H54 (cell line): ENCODE data around the gene HES2.
"Not testable (repeated sequence)": the region's sequence is repeated elsewhere in the genome, so short reads cannot be mapped to it uniquely, and the experiment has no call there.

ENCODE experiments used
- DNase-seq: peaks from one replicate; pipeline ENCODE4 v3.0.0; 2011; ENCODE audit warnings: low spot score, mixed read lengths; ENCODE audit not compliant: insufficient read length
- FAIRE-seq: peaks from 3 replicates; lab custom pipeline; 2011; peaks lifted over from hg19 to GRCh38; lab: Jason Lieb, UNC
- POLR2A ChIP-seq: IDR thresholded peaks from 2 replicates; pipeline ENCODE4 v1.6.1; 2011; ENCODE audit warnings: low read depth, mild to moderate bottlenecking, low read length

Gene HES2

DNA sequence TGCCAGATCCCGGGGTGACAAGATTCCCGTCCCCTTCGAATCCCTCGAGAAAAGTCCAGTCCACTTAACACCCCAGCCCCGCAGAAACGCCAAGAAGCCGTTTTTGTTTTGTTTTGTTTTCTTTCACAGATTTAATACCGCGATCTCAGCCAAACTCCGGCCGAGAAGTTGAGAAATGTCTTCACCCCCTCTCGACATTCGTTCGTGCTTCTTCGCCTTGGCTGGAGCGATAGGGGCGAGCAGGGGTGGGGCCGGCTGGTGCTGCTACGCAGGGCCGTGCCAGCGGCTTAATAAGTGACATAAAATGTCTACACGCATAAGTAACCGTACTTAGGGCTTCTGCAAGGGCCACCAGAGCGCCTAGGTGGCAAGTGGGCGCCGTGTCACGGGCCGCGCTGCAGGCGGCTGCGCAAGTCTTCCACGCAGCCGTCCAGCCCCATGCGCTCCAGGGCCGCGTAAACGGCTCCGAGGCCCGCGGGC is 41.4 kb upstream of the HES2 start:
- DNase-seq, result no peak
- FAIRE-seq, result no peak
- no peak for TF ChIP-seq POLR2A

DNA sequence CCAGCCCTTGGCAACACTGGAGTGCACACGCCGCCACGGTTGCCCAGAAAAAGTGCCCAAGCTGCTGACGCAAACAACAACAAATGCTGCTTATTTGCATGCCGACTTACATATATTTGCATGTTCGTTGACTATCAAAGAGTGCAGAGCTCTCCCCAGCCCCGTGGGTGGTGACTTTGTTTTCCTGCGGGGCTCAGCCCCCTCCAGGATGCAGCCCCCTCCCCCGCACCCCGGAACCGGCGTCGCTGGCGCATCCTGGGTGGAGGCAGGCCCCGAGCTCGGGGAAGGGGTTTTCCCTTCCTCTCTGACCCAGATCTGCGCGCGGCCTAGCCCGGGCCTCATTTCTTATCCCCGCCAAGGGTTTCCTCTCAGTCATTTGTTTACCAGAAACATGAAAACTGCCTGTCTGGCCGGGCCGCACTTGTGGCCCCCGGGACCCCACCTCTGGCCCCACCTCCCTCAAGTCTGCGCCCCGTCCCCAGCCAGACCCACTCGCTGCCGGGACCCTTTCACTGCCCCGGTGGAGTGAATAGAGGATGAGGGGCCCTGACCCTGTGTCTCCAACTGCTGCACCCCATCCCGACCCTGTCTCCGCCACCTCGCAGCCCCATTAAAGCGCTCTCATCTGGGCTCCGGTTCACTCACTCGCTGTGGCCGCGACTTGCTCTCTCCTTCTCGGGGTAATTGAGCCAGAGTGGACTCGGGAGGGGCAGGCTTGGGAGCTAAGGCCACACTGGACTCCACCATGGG is 40.8 kb upstream of the HES2 start:
- TF ChIP-seq POLR2A, result no peak
- no peak for DNase-seq
- FAIRE-seq, result no peak

DNA sequence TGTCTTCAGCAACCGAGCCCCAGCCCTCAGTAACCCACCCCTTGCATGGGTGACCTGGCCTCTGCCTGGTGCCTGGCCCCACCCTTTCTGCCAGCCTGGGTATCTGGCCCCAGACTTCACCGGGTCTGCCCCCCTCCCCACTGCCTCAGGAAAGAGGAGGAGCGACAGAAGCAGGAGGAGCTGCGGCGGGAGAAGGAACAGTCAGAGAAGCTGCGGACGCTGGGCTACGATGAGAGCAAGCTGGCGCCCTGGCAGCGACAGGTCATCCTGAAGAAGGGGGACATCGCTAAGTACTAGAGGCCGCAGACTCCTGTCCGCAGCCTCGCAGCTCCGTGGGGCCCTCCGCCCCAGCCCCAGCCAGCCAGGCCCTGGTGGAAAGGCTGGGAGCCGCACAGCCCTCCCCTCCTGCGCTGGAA is 40.1 kb upstream of the HES2 start:
- TF ChIP-seq POLR2A, result no peak
- FAIRE-seq (no peak), DNase-seq (no peak)

DNA sequence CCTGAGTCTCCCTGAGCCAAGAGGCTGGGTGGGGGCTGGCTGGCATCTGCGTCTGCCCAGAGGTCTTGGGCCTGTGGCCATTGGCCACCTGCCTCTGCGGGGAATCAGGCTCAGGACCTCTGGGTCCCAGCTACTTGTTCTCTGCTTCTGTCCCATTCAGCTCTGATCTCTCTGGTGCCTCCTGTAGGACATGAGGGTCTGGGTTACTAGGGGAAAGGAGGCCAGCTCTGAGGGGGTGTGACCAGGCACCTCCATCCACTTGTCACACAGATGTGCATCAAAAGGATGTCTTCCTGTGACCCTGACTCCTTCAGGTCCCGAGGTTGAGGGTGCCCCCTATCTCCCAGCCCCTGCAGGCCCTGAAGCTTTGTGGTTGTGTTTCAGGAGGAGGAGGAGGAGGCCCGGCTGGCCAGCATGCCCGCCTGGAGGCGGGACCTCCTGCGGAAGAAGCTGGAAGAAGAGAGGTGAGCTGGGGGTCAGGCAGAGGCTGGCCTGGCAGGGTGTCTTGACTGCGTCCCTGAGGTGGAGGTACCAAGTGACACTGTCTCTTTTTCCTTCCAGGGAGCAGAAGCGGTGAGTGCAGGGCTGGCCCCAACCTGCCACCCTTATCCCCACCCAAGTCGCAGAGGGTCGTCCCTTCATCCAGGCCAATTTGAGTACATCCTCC is 37.2 kb upstream of the HES2 start:
- FAIRE-seq (no peak), DNase-seq (no peak)
- TF ChIP-seq POLR2A, result no peak

DNA sequence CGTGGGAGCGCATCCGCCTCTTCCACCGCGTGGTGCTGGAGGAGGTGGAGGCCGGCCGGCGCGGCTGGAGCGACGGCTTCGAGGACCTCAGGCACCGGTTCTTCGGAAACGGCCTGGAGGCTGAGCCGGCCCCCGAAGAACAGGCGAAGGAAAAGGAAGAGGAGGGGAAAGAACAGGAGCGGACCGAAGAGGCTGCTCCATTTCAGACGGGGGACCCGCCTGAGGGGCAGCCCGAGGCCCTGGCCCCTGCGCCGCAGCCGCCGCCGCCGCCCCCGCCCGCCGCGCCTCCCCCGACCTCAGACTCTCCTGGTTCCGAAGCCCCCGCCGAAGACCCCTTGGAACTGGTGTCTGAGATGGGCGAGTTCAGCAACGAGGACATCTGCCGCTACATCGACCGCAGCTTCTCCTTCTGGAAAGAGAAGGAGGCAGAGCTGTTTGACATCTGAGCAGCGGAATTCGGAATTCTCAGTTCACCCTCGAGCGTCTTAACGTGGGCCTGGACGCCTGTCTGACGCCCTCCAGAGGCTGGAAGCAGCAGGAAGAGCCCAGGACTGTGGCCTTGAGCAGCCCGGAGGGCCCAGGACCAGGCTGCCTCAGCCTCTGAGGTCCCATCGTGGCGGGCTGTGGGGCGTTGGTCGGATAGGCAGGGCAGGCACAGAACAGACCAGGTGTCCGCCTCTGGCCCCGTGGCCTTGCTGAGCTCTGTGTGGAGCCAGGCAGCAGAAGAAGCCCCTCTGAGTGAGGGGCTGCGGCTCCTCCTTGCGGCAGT is 36.2 kb upstream of the HES2 start:
- DNase-seq, FAIRE-seq: not testable (repeated sequence)

DNA sequence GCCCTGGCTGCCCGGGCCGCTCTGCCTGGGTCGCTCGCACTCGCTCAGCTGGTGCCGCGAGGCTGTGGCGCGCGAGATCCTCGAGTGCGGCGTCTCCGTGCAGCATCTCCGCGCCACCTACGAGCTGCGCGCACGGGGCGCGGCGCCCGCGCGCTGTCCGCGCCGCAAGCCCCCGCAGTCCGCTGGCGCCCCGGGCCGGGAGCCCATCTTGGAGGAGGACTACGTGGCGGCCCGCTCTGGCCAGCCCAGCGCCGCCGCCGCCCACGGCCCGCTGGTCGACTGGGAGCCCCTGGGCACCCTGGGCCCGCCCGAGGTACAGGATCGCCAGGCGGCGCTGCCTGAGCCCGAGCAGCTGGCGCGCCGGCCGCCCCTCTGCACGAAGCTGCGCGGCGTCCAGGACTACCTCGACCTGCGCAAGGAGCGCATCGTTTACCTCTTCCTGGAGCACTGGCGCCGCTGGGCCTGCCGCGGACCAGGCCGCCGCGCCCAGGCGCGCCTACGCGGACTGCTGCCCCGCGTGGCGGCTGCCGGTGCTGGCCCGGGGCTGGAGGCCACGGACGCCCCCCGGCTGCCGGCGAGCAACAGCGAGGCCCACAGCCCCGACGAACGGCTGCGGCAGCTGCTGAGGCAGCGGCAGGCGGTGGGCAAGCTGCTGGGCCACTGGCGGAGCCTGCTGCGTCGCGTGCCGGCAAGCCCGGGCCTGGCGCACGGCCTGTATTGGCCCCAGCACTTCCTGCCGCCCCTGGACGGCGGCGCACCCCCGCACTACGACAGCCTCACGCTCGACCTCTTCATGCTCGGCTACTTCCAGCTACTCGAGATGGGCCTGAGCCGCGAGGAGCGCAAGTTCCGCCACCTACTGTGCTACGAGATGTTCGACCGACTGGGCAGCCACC is 35.4 kb upstream of the HES2 start:
- TF ChIP-seq POLR2A, result no peak
- DNase-seq (no peak), FAIRE-seq (no peak)

DNA sequence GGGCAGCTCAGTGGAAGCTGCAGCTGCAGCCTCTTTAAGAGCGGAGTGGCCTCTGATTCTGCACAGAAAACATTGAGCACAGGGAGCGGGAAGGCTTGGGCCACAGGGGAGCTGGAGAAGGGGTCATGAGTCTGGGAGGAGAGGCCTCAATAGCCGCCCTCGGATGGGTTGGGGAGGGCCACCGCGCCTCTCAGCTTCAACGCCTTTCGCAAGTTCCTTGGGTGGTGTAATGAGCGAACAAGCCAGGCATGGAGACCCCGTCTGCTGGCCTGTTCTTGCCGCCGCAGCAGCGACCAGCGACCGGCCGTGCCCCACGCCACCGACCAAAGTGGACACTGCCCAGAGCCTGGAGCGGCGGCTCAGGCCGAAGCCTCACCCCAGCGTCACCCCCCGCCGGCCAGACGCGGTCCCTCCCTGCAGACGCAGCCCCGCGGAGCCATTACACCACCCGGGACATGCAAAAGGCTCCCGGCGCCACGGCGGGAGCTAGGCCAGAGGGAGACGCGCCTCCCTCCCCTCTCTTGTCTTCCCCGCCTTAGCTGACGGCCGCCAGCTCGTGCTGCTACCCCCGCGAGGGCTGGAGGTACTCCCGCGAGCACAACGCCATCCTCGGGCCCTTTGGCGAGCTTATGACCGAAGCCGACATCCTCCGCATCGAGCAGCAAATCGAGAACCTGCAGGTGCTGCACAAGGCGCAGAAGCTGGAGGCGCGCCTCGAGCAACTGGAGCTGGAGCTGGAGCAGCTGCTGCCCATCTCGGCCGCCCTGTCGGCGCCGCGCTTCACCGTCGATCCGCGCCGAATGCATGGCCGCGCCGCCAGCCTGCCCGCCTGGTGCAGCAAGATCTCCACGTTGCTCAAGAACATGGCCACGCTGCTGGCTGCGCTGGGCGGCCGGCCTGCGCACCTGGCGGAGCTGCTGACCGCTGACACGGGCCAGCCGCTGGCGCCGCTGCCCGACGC is 34.5 kb upstream of the HES2 start:
- not testable (repeated sequence) for DNase-seq, FAIRE-seq

DNA sequence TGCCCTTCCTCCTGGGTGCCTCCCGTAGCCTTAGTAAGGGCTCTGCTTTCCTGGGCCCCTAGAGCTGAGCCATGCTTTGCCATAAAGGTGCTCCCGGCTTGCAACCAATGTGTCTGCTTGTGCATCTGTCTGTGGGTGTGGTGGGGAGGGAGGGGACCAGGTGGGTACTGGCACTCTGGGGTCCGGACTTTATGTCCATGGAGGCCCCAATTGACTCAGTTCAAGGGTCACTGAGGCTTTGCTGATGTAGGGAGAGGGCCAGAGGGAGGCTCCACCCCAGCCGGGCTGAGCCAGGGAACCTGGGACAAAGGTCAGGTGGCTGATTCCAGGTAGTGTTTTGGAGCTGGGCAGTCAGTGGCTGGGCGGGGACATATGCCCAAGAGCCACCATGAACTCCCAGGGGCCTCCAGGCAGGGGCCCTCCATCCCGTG is 31.2 kb upstream of the HES2 start:
- TF ChIP-seq POLR2A, result no peak
- FAIRE-seq (no peak), DNase-seq (no peak)

DNA sequence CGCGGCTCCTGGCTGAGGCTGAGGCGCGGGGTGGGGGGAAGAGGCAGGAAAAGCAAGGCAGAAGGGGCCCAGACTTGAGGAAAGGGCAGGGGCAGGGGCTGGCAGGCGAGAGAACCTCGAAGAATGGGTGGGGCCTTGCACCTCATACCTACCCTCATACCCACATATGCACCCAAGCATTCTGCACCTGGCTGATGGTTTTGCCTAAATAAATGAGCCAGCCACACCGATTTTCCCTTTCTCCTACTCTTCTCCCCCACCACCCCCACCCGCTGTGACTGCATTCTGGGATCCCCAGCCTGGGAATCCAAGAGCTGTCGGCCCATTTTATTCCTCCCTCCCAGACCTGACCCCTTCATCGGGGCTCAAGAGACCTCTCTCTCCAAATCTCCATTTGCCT is 30.8 kb upstream of the HES2 start:
- DNase-seq, FAIRE-seq: not testable (repeated sequence)

DNA sequence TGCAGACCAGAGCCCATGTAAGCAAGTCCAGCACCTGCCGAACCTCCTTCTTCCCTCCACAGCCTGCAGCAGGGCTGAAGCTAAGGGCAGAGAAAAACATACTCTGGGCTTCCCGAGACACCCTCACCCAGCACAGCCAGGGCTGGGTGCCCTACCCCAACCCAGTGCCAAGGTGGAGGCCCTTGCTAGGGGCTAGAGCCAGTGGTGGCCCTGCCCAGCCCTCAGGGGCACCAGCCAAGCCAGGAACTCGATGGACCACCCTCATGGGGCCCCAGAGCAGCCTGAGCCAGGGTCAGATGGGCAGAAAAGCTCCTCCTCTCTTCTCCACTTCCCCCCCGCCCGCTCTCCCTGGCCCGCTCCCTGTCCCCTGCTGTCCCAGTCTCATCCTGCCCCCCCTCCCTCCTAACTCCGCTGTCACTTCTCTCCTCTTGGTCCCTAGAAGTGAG is 30.3 kb upstream of the HES2 start:
- FAIRE-seq (no peak), DNase-seq (no peak)
- TF ChIP-seq POLR2A, result no peak

DNA sequence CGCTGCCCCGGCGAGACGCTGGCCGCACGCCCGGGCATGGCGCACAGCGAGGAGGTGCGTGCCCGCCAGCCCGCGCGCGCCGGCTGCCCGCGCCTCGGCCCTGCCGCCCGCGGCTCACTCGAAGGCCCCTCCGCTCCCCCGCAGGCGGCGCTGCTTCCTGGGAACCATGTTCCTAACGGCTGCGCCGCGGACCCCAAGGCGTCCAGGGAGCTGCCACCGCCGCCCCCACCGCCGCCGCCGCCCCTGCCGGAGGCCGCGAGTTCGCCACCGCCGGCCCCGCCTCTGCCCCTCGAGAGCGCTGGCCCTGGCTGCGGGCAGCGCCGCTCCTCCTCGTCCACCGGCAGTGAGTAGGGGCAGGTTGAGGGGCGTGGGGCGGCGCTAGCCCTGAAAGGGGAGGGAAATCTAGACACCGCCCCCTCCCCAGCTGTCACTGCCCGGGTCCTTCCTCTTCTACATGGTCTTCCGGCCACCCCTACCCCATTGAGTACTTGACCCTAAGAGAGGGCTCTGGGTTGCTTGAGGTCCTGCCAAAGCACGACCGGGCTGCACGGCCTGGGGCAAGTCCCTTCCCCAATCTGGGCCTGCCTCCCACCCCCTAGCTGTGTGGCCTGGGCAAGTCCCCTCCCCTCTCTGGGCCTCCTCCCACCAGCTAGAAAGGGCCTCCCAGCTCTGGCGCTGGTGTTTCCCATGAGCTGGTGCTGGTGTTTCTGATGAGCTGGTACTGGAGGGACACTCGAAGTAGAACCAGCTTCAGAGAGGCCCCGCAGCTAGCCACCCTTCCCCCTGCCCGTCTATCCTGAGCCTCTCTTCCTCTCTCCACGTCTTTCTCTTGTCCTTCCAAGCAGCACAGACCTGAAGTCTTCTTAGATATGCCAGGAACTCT is 29.3 kb upstream of the HES2 start:
- no peak for TF ChIP-seq POLR2A
- FAIRE-seq, result no peak

More for the DNA sequence above, 29.3 kb upstream of the HES2 start:
- DNase-seq, result no peak
